Tibial nerve (tissue), 4 donors: ENCODE results near the gene TRIM38. TPM values are rescaled to one million over a fixed set of nuclear protein-coding genes. Genes with fewer than 3 reads are reported as not detected.

Experiments
- DNase-seq, 2 donors: peaks; one replicate each; pipeline ENCODE4 v3.0.0-alpha.2; 2019; ENCODE audit warnings: low spot score in 2 of 2
- H3K27ac ChIP-seq, 4 donors: fragments of 200-600 bp; sonication (generic) in 3 of 4; one replicate each; pipeline ENCODE4 v1.5.1; 2017 to 2019; ENCODE audit warnings: mild to moderate bottlenecking in 1 of 4
- H3K27me3 ChIP-seq, 2 donors: fragments of 200-600 bp; sonication (generic) in 1 of 2; one replicate each; pipeline versions ENCODE4 v1.5.1 to v1.6.0; 2017 to 2019
- H3K36me3 ChIP-seq, 3 donors: fragments of 200-600 bp; sonication (generic); one replicate each; pipeline ENCODE4 v1.5.1; 2018 to 2019
- H3K4me1 ChIP-seq, 4 donors: fragments of 200-600 bp; sonication (generic) in 3 of 4; one replicate each; pipeline ENCODE4 v1.5.1; 2017 to 2019
- H3K4me3 ChIP-seq, 4 donors: fragments of 200-600 bp; sonication (generic) in 3 of 4; one replicate each; pipeline ENCODE4 v1.5.1; 2017 to 2019; ENCODE audit warnings: mild to moderate bottlenecking in 1 of 4, moderate library complexity in 1 of 4
- H3K9me3 ChIP-seq, 4 donors: fragments of 200-600 bp; sonication (generic) in 3 of 4; one replicate each; pipeline ENCODE4 v1.5.1; 2017 to 2019
- CTCF ChIP-seq, 5 experiments: fragments of 200-600 bp in 3 of 5; fragments of 450-650 bp in 2 of 5; sonication (generic) in 3 of 5; IDR thresholded peaks; one replicate each; pipeline ENCODE4 v1.5.1; 2016 to 2019; ENCODE audit warnings: antibody characterized with exemption in 5 of 5, mild to moderate bottlenecking in 3 of 5, moderate library complexity in 2 of 5
- EP300 ChIP-seq, 2 donors: sonication (generic); formaldehyde crosslinking; IDR thresholded peaks; one replicate each; pipeline ENCODE4 v1.6.1; 2017; ENCODE audit warnings: antibody characterized with exemption in 2 of 2, mild to moderate bottlenecking in 1 of 2
- POLR2A ChIP-seq, 2 donors: fragments of 450-650 bp; IDR thresholded peaks; one replicate each; pipeline ENCODE4 v1.6.1; 2017; ENCODE audit warnings: antibody characterized with exemption in 2 of 2, mild to moderate bottlenecking in 2 of 2, moderate library complexity in 2 of 2
- WGBS, 2 donors: methylation state at CpG; one replicate each; pipeline ENCODE4 v1.1.5; 2018; 5-methylcytosine and 5-hydroxymethylcytosine counted together
- total RNA-seq, 4 donors: library from RNA; depleted of rRNA; stranded (reverse); fragments of >200 nt; gene quantifications; one replicate each; pipeline ENCODE4 v1.1.0, GENCODE V29; 2016

The TRIM38 gene
- total RNA-seq, 4 donors from 2014 or later = 8.8 to 12.2 (median 9.5) TPM

- 28 to 36% methylated on average over 5 of the region's 5 CpGs for WGBS, 2 donors
- no peaks in the 10 kb centered on the region for H3K9me3 ChIP-seq
Measured at GRCh38 chr6:26031151-26031594, 68.6 kb downstream of the TRIM38 start.

GRCh38 chr6:26031595-26032339 lies 69.2 kb downstream of the TRIM38 start:
- no peak for TF ChIP-seq POLR2A (IDR thresholded peaks at IDR 0.05)
- TF ChIP-seq EP300 (IDR thresholded peaks at IDR 0.05) = peak in 1 of 2 donors; percentile 79
- peak in 1 of 5 experiments; percentile 32 for TF ChIP-seq CTCF (IDR thresholded peaks at IDR 0.05)
- Histone ChIP-seq H3K4me3 (peak overlapping the region; percentile 33 to 68 (median 55)), H3K9me3 (no peaks in the 10 kb centered on the region), H3K36me3 (no peaks in the 10 kb centered on the region), H3K4me1 (peaks cover 0 to 32% (median 4%) of the 10 kb centered on the region in 4 donors), H3K27ac (peak overlapping the region in 3 of 4 donors; percentile 83 to 96 (median 86)), H3K27me3 (no peaks in the 10 kb centered on the region)
- peak; percentile 64 to 95 for DNase-seq
- WGBS, 2 donors = 2% methylated on average over 41 to 42 of the region's 44 CpGs

More at GRCh38 chr6:26031151-26031594, 68.6 kb downstream of the TRIM38 start:
- DNase-seq = no peak
- H3K4me3 ChIP-seq = peak overlapping the region in 2 of 4 donors; percentile 51 to 68
- no peaks in the 10 kb centered on the region for H3K36me3 ChIP-seq
- TF ChIP-seq EP300 (IDR thresholded peaks at IDR 0.05) = no peak
- no peak for TF ChIP-seq POLR2A (IDR thresholded peaks at IDR 0.05)
- TF ChIP-seq CTCF (IDR thresholded peaks at IDR 0.05) = no peak
- H3K4me1 ChIP-seq = peaks cover 0 to 32% (median 4%) of the 10 kb centered on the region in 4 donors
- H3K27ac ChIP-seq = peak overlapping the region in 2 of 4 donors; percentile 83 to 96
- no peaks in the 10 kb centered on the region for H3K27me3 ChIP-seq

- H3K4me1 ChIP-seq = peaks cover 0 to 31% (median 4%) of the 10 kb centered on the region in 4 donors
- no peaks in the 10 kb centered on the region for H3K9me3 ChIP-seq
- TF ChIP-seq POLR2A (IDR thresholded peaks at IDR 0.05) (no peak), CTCF (IDR thresholded peaks at IDR 0.05) (no peak)
- H3K4me3 ChIP-seq = peak overlapping the region; percentile 33 to 68 (median 55)
- H3K27ac ChIP-seq = peak overlapping the region in 3 of 4 donors; percentile 83 to 96 (median 86)
- no peaks in the 10 kb centered on the region for H3K36me3 ChIP-seq
- no peak for DNase-seq
- 1% methylated on average over 19 of the region's 19 CpGs for WGBS, 2 donors
- no peaks in the 10 kb centered on the region for H3K27me3 ChIP-seq
Measured at GRCh38 chr6:26032340-26033084, 69.9 kb downstream of the TRIM38 start.

- peaks cover 0 to 26% (median 2%) of the 10 kb centered on the region in 4 donors for H3K4me1 ChIP-seq
- peak overlapping the region; percentile 30 to 96 (median 84) for H3K27ac ChIP-seq
- peak in 1 of 2 donors; percentile 69 for DNase-seq
- H3K4me3 ChIP-seq = peak overlapping the region; percentile 33 to 68 (median 55)
- no peaks in the 10 kb centered on the region for H3K9me3 ChIP-seq
- 0 to 2% methylated on average over 17 to 45 of the region's 47 CpGs for WGBS, 2 donors
- H3K36me3 ChIP-seq = no peaks in the 10 kb centered on the region
- H3K27me3 ChIP-seq = no peaks in the 10 kb centered on the region
- TF ChIP-seq EP300 (IDR thresholded peaks at IDR 0.05) = peak in 1 of 2 donors; percentile 97
- no peak for TF ChIP-seq CTCF (IDR thresholded peaks at IDR 0.05)
- peak; percentile 57 to 75 for TF ChIP-seq POLR2A (IDR thresholded peaks at IDR 0.05)
Measured at GRCh38 chr6:26033085-26033940, 70.7 kb downstream of the TRIM38 start.
